Measurements from ENCODE around the gene PSMD11.

Gene PSMD11

GRCh38 chr17:32489320-32490100 lies 45.2 kb downstream of the PSMD11 start:
- H3K9me3 ChIP-seq (ENCODE audit: control insufficient read depth, low read length) = no peaks in the 10 kb centered on the region
- no peak overlapping the region for H3K4me2 ChIP-seq (ENCODE audit: low read length)
- no peaks in the 10 kb centered on the region for H3K4me1 ChIP-seq
- no peak overlapping the region for H3K9ac ChIP-seq
- no peak overlapping the region for H3K27ac ChIP-seq
- no peaks in the 10 kb centered on the region for H3K36me3 ChIP-seq (ENCODE audit: control insufficient read depth, insufficient read depth, low read length)
- H3K4me3 ChIP-seq (ENCODE audit: low read depth, low read length) = no peak overlapping the region
- H3K79me2 ChIP-seq = no peaks in the 10 kb centered on the region
- H2AFZ ChIP-seq = no peak overlapping the region
- H3K27me3 ChIP-seq (ENCODE audit: control insufficient read depth, insufficient read depth, low read length) = no peaks in the 10 kb centered on the region
- TF ChIP-seq CTCF (IDR thresholded peaks at IDR 0.05) = no peak

GRCh38 chr17:32490101-32490482 lies 45.8 kb downstream of the PSMD11 start:
- no peak for TF ChIP-seq CTCF (IDR thresholded peaks at IDR 0.05)
- Histone ChIP-seq H3K4me3 (ENCODE audit: low read depth, low read length) (no peak overlapping the region), H3K9ac (no peak overlapping the region), H3K4me2 (ENCODE audit: low read length) (no peak overlapping the region), H3K9me3 (ENCODE audit: control insufficient read depth, low read length) (no peaks in the 10 kb centered on the region), H3K36me3 (ENCODE audit: control insufficient read depth, insufficient read depth, low read length) (no peaks in the 10 kb centered on the region), H3K27ac (no peak overlapping the region), H3K4me1 (no peaks in the 10 kb centered on the region), H3K79me2 (no peaks in the 10 kb centered on the region), H2AFZ (no peak overlapping the region), H3K27me3 (ENCODE audit: control insufficient read depth, insufficient read depth, low read length) (no peaks in the 10 kb centered on the region)

GRCh38 chr17:32491371-32492263 lies 47.3 kb downstream of the PSMD11 start:
- Histone ChIP-seq H3K4me3 (ENCODE audit: low read depth, low read length) (no peak overlapping the region), H2AFZ (no peak overlapping the region), H3K27ac (no peak overlapping the region)

GRCh38 chr17:32492264-32492589 lies 47.9 kb downstream of the PSMD11 start:
- Histone ChIP-seq H2AFZ (no peak overlapping the region), H3K79me2 (no peaks in the 10 kb centered on the region), H3K4me3 (ENCODE audit: low read depth, low read length) (no peak overlapping the region), H3K27ac (no peak overlapping the region), H3K9ac (no peak overlapping the region), H3K4me2 (ENCODE audit: low read length) (no peak overlapping the region), H3K4me1 (no peaks in the 10 kb centered on the region), H3K27me3 (ENCODE audit: control insufficient read depth, insufficient read depth, low read length) (no peaks in the 10 kb centered on the region), H3K36me3 (ENCODE audit: control insufficient read depth, insufficient read depth, low read length) (no peaks in the 10 kb centered on the region), H3K9me3 (ENCODE audit: control insufficient read depth, low read length) (no peaks in the 10 kb centered on the region)
- TF ChIP-seq CTCF (IDR thresholded peaks at IDR 0.05) = no peak

More at GRCh38 chr17:32491371-32492263, 47.3 kb downstream of the PSMD11 start:
- H3K9ac ChIP-seq = no peak overlapping the region
- no peak for TF ChIP-seq CTCF (IDR thresholded peaks at IDR 0.05)
- no peaks in the 10 kb centered on the region for H3K9me3 ChIP-seq (ENCODE audit: control insufficient read depth, low read length)
- H3K4me1 ChIP-seq = no peaks in the 10 kb centered on the region
- H3K36me3 ChIP-seq (ENCODE audit: control insufficient read depth, insufficient read depth, low read length) = no peaks in the 10 kb centered on the region
- H3K4me2 ChIP-seq (ENCODE audit: low read length) = no peak overlapping the region
- no peaks in the 10 kb centered on the region for H3K79me2 ChIP-seq
- no peaks in the 10 kb centered on the region for H3K27me3 ChIP-seq (ENCODE audit: control insufficient read depth, insufficient read depth, low read length)

All from parathyroid adenoma (tissue), 2 donors.